Left ventricle myocardium inferior (tissue), 1 donor: Measurements from ENCODE around the gene DIRAS3. TPM values are rescaled to one million over a fixed set of nuclear protein-coding genes. Genes with fewer than 3 reads are reported as not detected.

ENCODE experiments used
- DNase-seq: peaks from one replicate; pipeline ENCODE4 v3.0.0-alpha.2; 2020
- H3K27ac ChIP-seq: fragments of 200-600 bp; replicated peaks from 2 replicates; pipeline ENCODE4 v1.8.0; 2021
- H3K27me3 ChIP-seq: fragments of 200-600 bp; 2 replicates; pipeline ENCODE4 v1.8.0; 2021; ENCODE audit warnings: low read depth
- H3K36me3 ChIP-seq: fragments of 200-600 bp; 2 replicates; pipeline ENCODE4 v1.8.0; 2021
- H3K4me1 ChIP-seq: fragments of 200-600 bp; 2 replicates; pipeline ENCODE4 v1.8.0; 2021
- H3K4me3 ChIP-seq: fragments of 200-600 bp; 2 replicates; pipeline ENCODE4 v1.8.0; 2021; ENCODE audit warnings: mild to moderate bottlenecking, moderate library complexity
- H3K9me3 ChIP-seq: fragments of 200-600 bp; replicated peaks from 2 replicates; pipeline ENCODE4 v1.8.0; 2021
- CTCF ChIP-seq: fragments of 200-600 bp; IDR thresholded peaks from 2 replicates; pipeline ENCODE4 v1.8.0; 2021; ENCODE audit warnings: antibody characterized with exemption, mild to moderate bottlenecking, borderline replicate concordance
- intact Hi-C: fragments of 100-400 bp; cut with micrococcal nuclease; formaldehyde crosslinking; loops from one replicate; pipeline ENCODE4 v1.11.0; 2022
- total RNA-seq: library from RNA; stranded (reverse); fragmentation: NEBNext Ultra II Directional; extraction: Animal tissue kit (Norgen Biotek cat#: 25700); gene quantifications from one replicate; pipeline ENCODE4 v1.2.1, GENCODE V29; 2021
- donor health status: DM: no; HTN: yes; CAD: no; lungs with severe emphysema.

Gene DIRAS3
- total RNA-seq, 1 donor from 2014 or later, result 32.6 TPM

- no peak overlapping the region for H3K4me3 ChIP-seq
- H3K27ac ChIP-seq, result no peak overlapping the region
- DNase-seq, result no peak
- no peaks in the 10 kb centered on the region for H3K27me3 ChIP-seq
- no peaks in the 10 kb centered on the region for H3K9me3 ChIP-seq
- no peaks in the 10 kb centered on the region for H3K4me1 ChIP-seq
- H3K36me3 ChIP-seq, result no peaks in the 10 kb centered on the region
- no peak for TF ChIP-seq CTCF
- intact Hi-C loops, result no loop called here
These were observed 4.8 kb downstream of the DIRAS3 start for GRCh38 chr1:68045511-68046180.

- DNase-seq, result no peak
- no peak for TF ChIP-seq CTCF
These were observed 6.9 kb downstream of the DIRAS3 start for GRCh38 chr1:68043443-68044090.

GRCh38 chr1:68036946-68037345 is 13.5 kb downstream of the DIRAS3 start:
- Histone ChIP-seq H3K27me3 (no peaks in the 10 kb centered on the region), H3K4me3 (no peak overlapping the region), H3K36me3 (no peaks in the 10 kb centered on the region), H3K4me1 (no peaks in the 10 kb centered on the region), H3K27ac (no peak overlapping the region), H3K9me3 (peaks cover 7% of the 10 kb centered on the region)
- DNase-seq, result no peak
- intact Hi-C loops, result no loop called here
- TF ChIP-seq CTCF, result no peak

More at GRCh38 chr1:68043443-68044090, 6.9 kb downstream of the DIRAS3 start:
- Histone ChIP-seq H3K4me1 (no peaks in the 10 kb centered on the region), H3K27ac (no peak overlapping the region), H3K36me3 (no peaks in the 10 kb centered on the region), H3K9me3 (no peaks in the 10 kb centered on the region), H3K4me3 (no peak overlapping the region), H3K27me3 (no peaks in the 10 kb centered on the region)
- intact Hi-C loops, result no loop called here

GRCh38 chr1:68029444-68029843 is 21.0 kb downstream of the DIRAS3 start:
- intact Hi-C loops, result no loop called here
- H3K9me3 ChIP-seq, result peaks cover 4% of the 10 kb centered on the region
- DNase-seq, result no peak
- no peak overlapping the region for H3K27ac ChIP-seq
- H3K4me1 ChIP-seq, result no peaks in the 10 kb centered on the region
- H3K27me3 ChIP-seq, result no peaks in the 10 kb centered on the region
- TF ChIP-seq CTCF, result no peak
- H3K4me3 ChIP-seq, result no peak overlapping the region
- no peaks in the 10 kb centered on the region for H3K36me3 ChIP-seq

- Histone ChIP-seq H3K27ac (no peak overlapping the region), H3K4me3 (no peak overlapping the region), H3K4me1 (no peaks in the 10 kb centered on the region), H3K27me3 (no peaks in the 10 kb centered on the region), H3K9me3 (peaks cover 4% of the 10 kb centered on the region), H3K36me3 (no peaks in the 10 kb centered on the region)
- TF ChIP-seq CTCF, result no peak
- intact Hi-C loops, result no loop called here
- DNase-seq, result no peak
These were observed 21.9 kb downstream of the DIRAS3 start for GRCh38 chr1:68028566-68028965.
